Measurements from ENCODE around the gene LONP2.

LONP2 gene, protein sequence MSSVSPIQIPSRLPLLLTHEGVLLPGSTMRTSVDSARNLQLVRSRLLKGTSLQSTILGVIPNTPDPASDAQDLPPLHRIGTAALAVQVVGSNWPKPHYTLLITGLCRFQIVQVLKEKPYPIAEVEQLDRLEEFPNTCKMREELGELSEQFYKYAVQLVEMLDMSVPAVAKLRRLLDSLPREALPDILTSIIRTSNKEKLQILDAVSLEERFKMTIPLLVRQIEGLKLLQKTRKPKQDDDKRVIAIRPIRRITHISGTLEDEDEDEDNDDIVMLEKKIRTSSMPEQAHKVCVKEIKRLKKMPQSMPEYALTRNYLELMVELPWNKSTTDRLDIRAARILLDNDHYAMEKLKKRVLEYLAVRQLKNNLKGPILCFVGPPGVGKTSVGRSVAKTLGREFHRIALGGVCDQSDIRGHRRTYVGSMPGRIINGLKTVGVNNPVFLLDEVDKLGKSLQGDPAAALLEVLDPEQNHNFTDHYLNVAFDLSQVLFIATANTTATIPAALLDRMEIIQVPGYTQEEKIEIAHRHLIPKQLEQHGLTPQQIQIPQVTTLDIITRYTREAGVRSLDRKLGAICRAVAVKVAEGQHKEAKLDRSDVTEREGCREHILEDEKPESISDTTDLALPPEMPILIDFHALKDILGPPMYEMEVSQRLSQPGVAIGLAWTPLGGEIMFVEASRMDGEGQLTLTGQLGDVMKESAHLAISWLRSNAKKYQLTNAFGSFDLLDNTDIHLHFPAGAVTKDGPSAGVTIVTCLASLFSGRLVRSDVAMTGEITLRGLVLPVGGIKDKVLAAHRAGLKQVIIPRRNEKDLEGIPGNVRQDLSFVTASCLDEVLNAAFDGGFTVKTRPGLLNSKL

GRCh38 chr16:48244080-48244862 is at the start of gene LONP2:
Gene LONP2 (plus strand): TSS chr16:48244300. CDS start chr16:48244389, 89 bp downstream.
- H3K4me3 ChIP-seq (ENCODE audit: low read depth, low read length) = peak within 1 kb of the TSS; percentile 77
- peak; percentile 58 for DNase-seq (ENCODE audit: low read depth)
- in situ Hi-C loops (cut with HindIII; ENCODE audit: low sequenced_read_pairs) = no loop called here
- TF ChIP-seq, protein P1, sequence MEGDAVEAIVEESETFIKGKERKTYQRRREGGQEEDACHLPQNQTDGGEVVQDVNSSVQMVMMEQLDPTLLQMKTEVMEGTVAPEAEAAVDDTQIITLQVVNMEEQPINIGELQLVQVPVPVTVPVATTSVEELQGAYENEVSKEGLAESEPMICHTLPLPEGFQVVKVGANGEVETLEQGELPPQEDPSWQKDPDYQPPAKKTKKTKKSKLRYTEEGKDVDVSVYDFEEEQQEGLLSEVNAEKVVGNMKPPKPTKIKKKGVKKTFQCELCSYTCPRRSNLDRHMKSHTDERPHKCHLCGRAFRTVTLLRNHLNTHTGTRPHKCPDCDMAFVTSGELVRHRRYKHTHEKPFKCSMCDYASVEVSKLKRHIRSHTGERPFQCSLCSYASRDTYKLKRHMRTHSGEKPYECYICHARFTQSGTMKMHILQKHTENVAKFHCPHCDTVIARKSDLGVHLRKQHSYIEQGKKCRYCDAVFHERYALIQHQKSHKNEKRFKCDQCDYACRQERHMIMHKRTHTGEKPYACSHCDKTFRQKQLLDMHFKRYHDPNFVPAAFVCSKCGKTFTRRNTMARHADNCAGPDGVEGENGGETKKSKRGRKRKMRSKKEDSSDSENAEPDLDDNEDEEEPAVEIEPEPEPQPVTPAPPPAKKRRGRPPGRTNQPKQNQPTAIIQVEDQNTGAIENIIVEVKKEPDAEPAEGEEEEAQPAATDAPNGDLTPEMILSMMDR (IDR thresholded peaks at IDR 0.05; ENCODE audit: low read depth, low read length, missing control alignments) = no peak

DNA sequence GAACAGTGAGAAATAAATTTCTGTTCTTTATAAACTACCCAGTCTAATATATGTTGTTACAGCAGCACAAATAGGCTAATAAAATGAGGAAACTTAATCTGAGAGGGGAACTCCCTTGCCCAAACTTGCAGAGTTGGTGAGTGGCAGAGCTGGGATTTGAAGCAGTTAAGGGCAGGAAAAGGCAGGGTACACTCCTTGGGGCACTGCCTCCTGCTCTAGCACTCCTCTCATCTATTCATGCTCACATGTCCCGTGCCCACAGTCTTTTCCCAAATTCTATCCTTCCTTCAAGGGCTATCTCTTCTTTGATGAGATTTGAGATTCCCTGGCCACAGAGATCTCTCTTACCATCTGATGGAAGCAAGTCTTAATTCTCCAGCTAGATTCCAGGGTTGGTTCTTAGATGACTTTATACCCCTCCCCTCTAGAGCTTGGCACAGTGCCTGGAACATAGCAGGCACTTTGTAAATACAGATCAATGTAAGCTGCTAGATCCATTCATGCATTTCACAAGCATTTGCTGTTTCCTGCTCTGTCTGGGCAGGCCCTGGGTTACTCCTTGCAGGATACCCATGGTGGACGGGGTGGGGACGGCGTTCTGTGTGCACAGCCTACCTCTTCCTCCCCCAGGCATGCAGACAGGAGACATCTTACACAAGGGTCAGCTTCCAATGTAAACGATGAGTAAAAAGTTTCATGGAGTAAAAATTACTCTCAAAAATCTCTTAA is 49.1 kb upstream of the LONP2 start:
- TF ChIP-seq, protein P1 (IDR thresholded peaks at IDR 0.05; ENCODE audit: low read depth, low read length, missing control alignments) = no peak
- H3K4me3 ChIP-seq (ENCODE audit: low read depth, low read length) = no peak overlapping the region
- in situ Hi-C loops (cut with HindIII; ENCODE audit: low sequenced_read_pairs) = no loop called here
- DNase-seq (ENCODE audit: low read depth) = peak; percentile 27

DNA sequence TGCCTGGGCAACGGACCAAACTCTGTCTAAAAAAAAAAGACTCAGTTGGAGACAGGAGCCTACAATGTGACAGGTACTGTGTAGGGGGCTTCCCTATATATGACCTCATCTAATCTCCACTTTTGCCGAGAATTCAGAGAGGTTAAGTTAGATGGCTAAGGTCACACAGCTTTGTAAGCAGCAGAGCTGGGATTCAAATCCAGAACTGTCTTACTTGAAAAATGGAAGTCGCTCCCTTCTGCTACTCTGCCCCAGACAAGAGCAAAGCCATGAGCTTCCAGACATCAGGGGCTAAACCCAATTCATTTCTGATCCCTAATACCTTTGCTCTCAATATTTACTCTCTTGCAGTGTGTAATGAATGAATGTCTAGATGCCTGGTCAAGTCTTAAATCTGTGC is 46.8 kb upstream of the LONP2 start:
- no peak overlapping the region for H3K4me3 ChIP-seq (ENCODE audit: low read depth, low read length)
- DNase-seq (ENCODE audit: low read depth) = no peak
- in situ Hi-C loops (cut with HindIII; ENCODE audit: low sequenced_read_pairs) = no loop called here
- TF ChIP-seq, protein P1 (IDR thresholded peaks at IDR 0.05; ENCODE audit: low read depth, low read length, missing control alignments) = no peak

GRCh38 chr16:48201515-48202201 is 42.4 kb upstream of the LONP2 start:
- in situ Hi-C loops (cut with HindIII; ENCODE audit: low sequenced_read_pairs) = no loop called here
- TF ChIP-seq, protein P1 (IDR thresholded peaks at IDR 0.05; ENCODE audit: low read depth, low read length, missing control alignments) = no peak
- no peak overlapping the region for H3K4me3 ChIP-seq (ENCODE audit: low read depth, low read length)
- DNase-seq (ENCODE audit: low read depth) = no peak

DNA sequence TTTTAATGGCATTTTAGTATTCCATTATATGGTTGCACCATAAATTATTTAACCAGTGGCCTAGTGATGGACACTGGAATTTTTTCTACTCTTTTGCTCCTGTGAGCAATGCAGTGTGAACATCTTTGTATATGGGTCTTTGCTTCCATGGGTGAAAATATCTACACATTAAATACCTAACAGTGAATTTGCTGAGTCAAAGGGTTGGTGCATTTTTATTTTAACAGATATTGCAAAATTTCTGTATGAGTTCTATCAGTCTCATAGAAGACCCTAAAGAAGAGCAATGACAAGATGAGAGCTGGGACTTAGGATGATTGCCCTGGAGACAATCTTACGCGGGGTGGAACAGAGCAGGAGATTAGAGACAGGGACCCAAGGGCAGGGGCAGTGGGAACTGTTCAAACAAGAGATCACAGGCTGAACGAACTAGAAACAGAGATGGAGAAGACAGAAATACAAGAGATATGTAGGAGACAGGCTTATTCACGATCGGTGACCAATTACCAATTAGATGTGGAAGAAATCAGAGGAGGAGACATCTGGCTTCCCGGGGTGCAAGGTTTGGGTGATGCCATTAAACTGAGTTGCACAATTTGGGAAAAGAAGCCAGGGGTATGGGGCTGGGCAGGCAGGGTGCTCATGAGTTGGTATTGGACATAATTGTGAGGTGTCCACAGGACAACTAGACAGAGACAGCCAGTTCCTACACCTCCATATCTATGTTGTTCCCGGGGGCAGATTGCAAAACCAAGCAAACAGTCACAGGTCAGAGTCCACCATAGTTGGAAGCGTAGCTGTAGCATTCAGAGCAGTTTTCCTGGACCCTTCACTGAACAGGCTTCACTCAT is 39.9 kb upstream of the LONP2 start:
- no peak overlapping the region for H3K4me3 ChIP-seq (ENCODE audit: low read depth, low read length)
- TF ChIP-seq, protein P1 (IDR thresholded peaks at IDR 0.05; ENCODE audit: low read depth, low read length, missing control alignments) = no peak
- no peak for DNase-seq (ENCODE audit: low read depth)
- in situ Hi-C loops (cut with HindIII; ENCODE audit: low sequenced_read_pairs) = no loop called here

All from astrocyte of the cerebellum (primary cell).